K562 (cell line): Measurements from ENCODE around the gene ELP1.

Experiments
- CTCF ChIP-seq, 3 experiments: IDR thresholded peaks in 2 of 3; conservative IDR thresholded peaks in 1 of 3; 2 replicates each; pipeline ENCODE4 v1.5.1; 2011 to 2012; ENCODE audit warnings: low read length in 3 of 3, mild to moderate bottlenecking in 3 of 3, control low read depth in 2 of 3, improper control_type of control experiment in 1 of 3, inconsistent platforms in 1 of 3, low read depth in 1 of 3, mixed read lengths in 1 of 3, moderate library complexity in 1 of 3; ENCODE audit not compliant: insufficient read depth in 2 of 3
- MTA3 ChIP-seq: fragments of 450-650 bp; formaldehyde crosslinking; IDR thresholded peaks from 2 replicates; pipeline ENCODE4 v1.6.1; 2017; ENCODE audit warnings: mild to moderate bottlenecking, borderline replicate concordance
- PHTF2 ChIP-seq: fragments of 250-450 bp; sonication (Bioruptor Pico); IDR thresholded peaks from 2 replicates; pipeline ENCODE4 v1.5.0; 2021; ENCODE audit warnings: mild to moderate bottlenecking
- PYGO2 ChIP-seq: fragments of 450-650 bp; IDR thresholded peaks from 2 replicates; pipeline ENCODE4 v1.6.1; 2016; ENCODE audit warnings: mild to moderate bottlenecking, missing genetic modification characterization, moderate library complexity, missing compliant biosample characterization
- RAD21 ChIP-seq, 2 experiments: fragments of 250-450 bp in 1 of 2; fragments of 450-650 bp in 1 of 2; sonication (Bioruptor Pico) in 1 of 2; formaldehyde crosslinking in 1 of 2; IDR thresholded peaks in 1 of 2; conservative IDR thresholded peaks in 1 of 2; 2 replicates each; pipeline versions ENCODE4 v1.4.0 to v1.8.0; 2020 to 2022; ENCODE audit warnings: mild to moderate bottlenecking in 2 of 2, moderate library complexity in 1 of 2
- SMAD4 ChIP-seq: fragments of 250-450 bp; sonication (Bioruptor Pico); conservative IDR thresholded peaks from 2 replicates; pipeline ENCODE4 v1.8.0; 2021; ENCODE audit warnings: inconsistent platforms, mild to moderate bottlenecking, moderate library complexity
- SRSF1 ChIP-seq: fragments of 200-400 bp; formaldehyde crosslinking; IDR thresholded peaks from 2 replicates; pipeline ENCODE4 v1.6.1; 2017; ENCODE audit warnings: mild to moderate bottlenecking, low read depth, low read length, moderate library complexity

- TF ChIP-seq RAD21 (CRISPR knock-in tag; conservative IDR thresholded peaks at IDR 0.05 in 1 of 2, IDR thresholded peaks at IDR 0.05 in 1 of 2) (no peak), MTA3 (no peak), SRSF1 (no peak), PHTF2 (CRISPR knock-in tag) (no peak), SMAD4 (CRISPR knock-in tag) (no peak), PYGO2 (tag) (no peak), CTCF (IDR thresholded peaks at IDR 0.05 in 2 of 3, conservative IDR thresholded peaks at IDR 0.05 in 1 of 3; ENCODE audit: insufficient read depth in 2 of 3, low read depth in 1 of 3, low read length in 3 of 3) (no peak)
Measured at GRCh38 chr9:108861997-108862396, 71.9 kb downstream of the ELP1 start, which contains the start of gene ACTL7A.
